Stimulated activated CD4-positive, alpha-beta T cell treated with anti-CD3 and anti-CD28 coated beads, TNF-alpha, amount 100 ng/mL, for 24 hours (primary cell): ENCODE results near the gene AGA.
A peak's percentile ranks its signal among the peaks of the same experiment; 100 is the strongest.

Experiments used
- DNase-seq, 3 experiments: peaks; one replicate each; pipeline ENCODE4 v3.0.0-alpha.2; 2020; ENCODE audit warnings: low read depth in 3 of 3

AGA gene

GRCh38 chr4:177441803-177442622 is at the start of gene AGA:
TSS of gene AGA (minus strand) at chr4:177442437. CDS start at chr4:177442375, 62 bp downstream.
- peak; percentile 90 to 95 (median 92) for DNase-seq

DNA sequence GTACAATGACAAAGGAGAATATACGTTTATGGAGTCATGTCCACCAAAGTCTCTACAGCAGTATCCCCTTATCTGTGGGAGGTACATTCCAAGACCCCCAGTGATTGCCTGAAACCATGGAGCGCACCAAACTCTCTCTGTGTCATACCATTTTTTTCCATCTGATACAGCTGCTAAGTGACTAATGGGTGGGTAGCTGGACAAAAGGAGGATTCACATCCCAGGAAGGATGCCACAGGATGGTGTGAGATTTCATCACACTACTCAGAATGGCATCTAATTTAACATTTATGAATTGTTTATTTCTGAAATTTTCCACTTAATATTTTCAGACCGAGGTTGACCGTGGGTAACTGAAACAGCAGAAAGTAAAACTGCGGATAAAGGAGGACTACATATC is 49.8 kb upstream of the AGA start:
- no peak for DNase-seq

GRCh38 chr4:177490769-177491168 is 48.5 kb upstream of the AGA start:
- DNase-seq = no peak

- no peak for DNase-seq
Measured at GRCh38 chr4:177489471-177490246, 47.4 kb upstream of the AGA start.

DNA sequence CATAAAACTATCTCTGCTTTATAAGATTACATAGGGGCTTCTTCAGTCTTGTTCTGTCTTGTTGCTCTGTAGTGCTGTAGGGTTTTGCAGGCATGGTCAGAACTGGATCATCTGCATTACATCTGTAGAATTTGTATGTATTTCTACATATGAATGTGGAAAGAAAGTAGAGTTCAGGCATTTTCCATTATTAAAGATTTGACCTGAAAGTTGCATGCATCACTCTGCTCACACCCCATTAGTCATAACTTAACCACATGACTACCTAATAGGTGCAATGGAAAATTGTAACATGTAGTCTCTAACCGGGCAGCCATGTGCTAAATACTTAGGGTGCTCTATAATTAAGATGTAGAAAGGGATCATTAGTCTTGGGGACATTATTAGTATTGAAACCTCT is 45.7 kb upstream of the AGA start:
- no peak for DNase-seq

GRCh38 chr4:177485528-177485927 is 43.3 kb upstream of the AGA start:
- no peak for DNase-seq

- no peak for DNase-seq
Measured at GRCh38 chr4:177484613-177485021, 42.4 kb upstream of the AGA start.

DNA sequence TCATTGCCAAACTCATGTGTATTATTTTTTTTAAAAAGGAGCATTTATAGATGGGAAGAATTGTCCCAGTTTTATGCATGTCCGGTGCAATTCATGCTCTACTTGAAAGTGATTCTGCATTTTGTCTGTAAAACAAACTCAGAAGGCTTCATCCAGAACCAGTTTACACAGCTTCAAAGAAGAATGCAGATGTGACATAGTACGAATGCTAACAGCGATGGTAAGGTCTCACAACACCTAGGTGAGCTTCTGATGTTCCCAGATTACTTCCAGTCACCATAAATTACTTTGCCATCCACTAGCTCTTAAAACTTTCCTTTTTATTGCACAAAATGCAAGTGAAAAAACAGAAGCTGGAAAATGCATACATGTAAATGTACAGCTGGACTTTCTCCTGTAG is 41.5 kb upstream of the AGA start:
- no peak for DNase-seq

DNA sequence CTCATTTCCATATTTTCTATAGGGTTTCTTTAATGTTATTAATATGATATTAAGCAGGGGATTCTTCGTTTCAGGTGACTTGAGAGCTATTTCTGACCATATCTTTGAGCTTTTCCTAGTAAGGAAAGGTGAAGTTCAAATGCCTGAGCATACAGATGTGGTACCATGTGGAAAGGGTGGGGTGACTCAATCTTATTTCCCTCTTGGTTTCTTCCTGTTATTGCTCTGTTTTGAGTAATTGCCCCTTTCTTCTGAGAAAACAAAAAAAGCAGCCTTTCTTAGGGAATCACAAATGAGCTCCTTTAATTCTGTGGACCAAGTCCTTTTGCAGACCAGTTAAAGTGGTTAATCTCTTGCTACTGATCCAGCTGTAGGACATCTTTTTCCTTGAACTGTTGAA is 41.0 kb upstream of the AGA start:
- no peak for DNase-seq

GRCh38 chr4:177482367-177482766 is 40.1 kb upstream of the AGA start:
- no peak for DNase-seq

DNA sequence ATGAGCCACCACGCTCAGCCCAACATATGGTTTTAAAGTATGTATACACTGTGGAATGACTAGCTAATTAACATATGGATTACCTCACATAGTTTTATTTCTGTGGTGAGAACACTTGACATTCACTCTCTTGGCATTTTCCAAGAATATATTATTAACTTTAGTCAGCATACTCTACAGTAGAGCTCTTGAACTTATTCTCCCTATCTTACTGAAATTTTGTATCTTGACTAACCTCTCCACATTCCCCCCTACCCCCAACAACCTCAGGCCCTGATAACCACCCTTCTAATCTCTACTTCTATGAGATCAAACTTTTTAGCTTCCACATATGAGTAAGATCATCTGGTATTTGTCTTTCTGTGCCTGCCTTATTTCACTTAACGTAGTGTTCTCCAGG is 38.6 kb upstream of the AGA start:
- DNase-seq = no peak

- DNase-seq = no peak
Measured at GRCh38 chr4:177479063-177479462, 36.8 kb upstream of the AGA start.

DNA sequence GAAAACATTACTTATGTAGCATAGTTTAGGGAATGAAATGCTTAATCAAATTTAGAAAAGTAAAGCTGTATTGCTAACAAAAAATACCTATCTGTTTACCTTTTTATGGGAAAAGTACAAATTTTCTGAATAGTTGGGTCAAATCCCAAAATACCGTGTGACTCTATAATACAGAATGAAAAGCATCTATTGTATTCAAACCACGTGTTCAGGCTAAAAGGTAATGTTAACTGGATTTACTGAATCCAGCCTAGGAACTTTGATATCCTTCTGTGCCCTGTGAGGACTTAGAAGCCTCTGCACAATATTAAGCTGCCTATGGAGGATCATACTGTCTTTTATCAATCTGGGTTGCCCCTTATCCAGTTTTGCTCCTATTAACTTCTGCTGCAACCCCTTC is 36.3 kb upstream of the AGA start:
- DNase-seq = no peak

GRCh38 chr4:177473991-177474390 is 31.8 kb upstream of the AGA start:
- no peak for DNase-seq

- no peak for DNase-seq
Measured at GRCh38 chr4:177464026-177464425, 21.8 kb upstream of the AGA start.

GRCh38 chr4:177461606-177462005 is 19.4 kb upstream of the AGA start:
- DNase-seq = no peak

- no peak for DNase-seq
Measured at GRCh38 chr4:177460460-177460859, 18.2 kb upstream of the AGA start.

DNA sequence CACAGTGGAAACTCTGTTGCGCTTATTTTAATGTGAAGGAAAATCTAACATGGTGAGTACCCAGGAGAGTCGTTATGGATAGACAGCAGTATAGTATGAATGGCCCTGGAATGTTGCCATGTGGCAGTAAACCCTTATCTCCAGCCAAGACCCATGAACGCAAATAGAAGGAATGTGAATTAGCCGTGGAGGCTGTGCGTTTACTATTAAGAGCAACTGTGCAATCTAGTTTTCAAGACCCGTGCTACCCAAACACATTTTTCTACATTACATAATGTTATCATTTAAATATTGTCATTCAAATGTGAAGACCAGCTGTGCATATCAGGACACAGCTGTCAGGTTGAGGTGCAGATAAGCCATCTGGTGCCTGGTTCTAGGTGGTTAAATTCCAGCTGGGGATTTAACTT is 13.3 kb upstream of the AGA start:
- no peak for DNase-seq

GRCh38 chr4:177453116-177453515 is 10.9 kb upstream of the AGA start:
- DNase-seq = no peak

DNA sequence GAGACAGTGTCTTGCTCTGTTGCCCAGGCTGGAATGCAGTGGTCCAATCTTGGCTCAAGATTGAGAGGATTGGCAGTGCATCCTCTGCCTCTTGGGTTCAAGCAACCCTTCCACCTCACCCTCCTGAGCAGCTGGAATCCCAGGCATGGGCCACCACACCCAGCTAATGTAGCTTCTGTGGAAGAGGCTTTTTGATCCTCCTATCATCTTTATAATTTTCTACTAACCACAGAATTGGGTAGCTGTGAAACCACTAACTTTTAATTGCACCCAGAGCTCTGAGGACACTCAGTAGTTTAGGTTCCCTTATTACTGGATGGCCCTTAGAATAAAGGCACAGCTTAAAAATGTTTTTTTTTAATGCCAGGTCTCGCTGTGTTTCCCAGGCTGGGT is 8.9 kb upstream of the AGA start:
- DNase-seq = no peak

- DNase-seq = no peak
Measured at GRCh38 chr4:177450426-177451107, 8.3 kb upstream of the AGA start.

DNA sequence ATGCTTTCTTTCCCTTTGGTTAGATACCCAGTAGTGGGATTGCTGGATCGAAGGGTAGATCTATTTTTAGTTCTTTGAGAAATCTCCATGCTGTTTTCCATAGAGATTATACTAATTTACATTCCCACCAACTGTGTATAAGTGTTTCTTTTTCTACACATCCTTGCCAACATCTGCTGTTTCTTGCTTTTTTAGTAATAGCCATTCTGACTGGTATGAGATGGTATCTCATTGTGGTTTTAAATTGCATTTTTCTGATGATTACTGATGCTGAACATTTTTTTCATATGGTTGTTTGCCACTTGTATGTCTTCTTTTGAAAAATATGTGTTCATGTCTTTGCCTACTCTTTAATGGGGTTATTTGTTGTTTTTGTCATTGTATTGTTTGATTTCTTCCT is 6.6 kb upstream of the AGA start:
- no peak for DNase-seq
